GM12878 (cell line): ENCODE results near the gene SRSF1. TPM values are rescaled to one million over a fixed set of nuclear protein-coding genes. Genes with fewer than 3 reads are reported as not detected.

ENCODE experiments used
- ATAC-seq: fragments of 200-7000 bp; cut with Tn5 transposase; 3 replicates; pipeline ENCODE4 v1.9.1; 2020; ENCODE audit warnings: mild to moderate bottlenecking, moderate library complexity
- BruUV-seq: library from RNA; stranded (reverse); fragments of 400-500 nt; replicated peaks from 2 replicates; lab custom pipeline; 2021; lab: Mats Ljungman, UMichigan
- CTCF ChIA-PET: fragments of 300-600 bp; sonication (Branson Sonifier 250); formaldehyde crosslinking; extraction: SDS; loops from one replicate; lab custom pipeline; 2021; ENCODE audit warnings: inconsistent platforms; lab: Yijun Ruan, JAX
- POLR2A ChIA-PET: fragments of 350-600 bp; formaldehyde crosslinking; extraction: SDS; loops from one replicate; lab custom pipeline; 2021; ENCODE audit warnings: inconsistent platforms; lab: Charles Lee
- RAD21 ChIA-PET: fragments of 300-600 bp; sonication (Branson Sonifier 250); formaldehyde crosslinking; loops from one replicate; lab custom pipeline; 2023; ENCODE audit warnings: antibody characterized with exemption; ENCODE audit not compliant: unreplicated experiment; lab: Charles Lee
- SMC1A ChIA-PET: fragments of 300-600 bp; sonication (Branson Sonifier 250); formaldehyde crosslinking; loops from one replicate; lab custom pipeline; 2023; ENCODE audit not compliant: unreplicated experiment, uncharacterized antibody; lab: Charles Lee
- DNase-seq: peaks from one replicate; pipeline ENCODE4 v3.0.0-alpha.2; 2011; ENCODE audit warnings: low read depth, low spot score
- FAIRE-seq: peaks from 3 replicates; lab custom pipeline; 2011; peaks lifted over from hg19 to GRCh38; lab: Jason Lieb, UNC
- H2AFZ ChIP-seq: 2 replicates; pipeline ENCODE4 v1.6.0; 2011; ENCODE audit warnings: low read depth, low read length, control low read depth; ENCODE audit not compliant: control insufficient read depth
- H3K27ac ChIP-seq: 2 replicates; pipeline ENCODE4 v1.5.1; 2011; ENCODE audit warnings: control low read depth; ENCODE audit not compliant: control insufficient read depth, insufficient read depth
- H3K27me3 ChIP-seq, 2 experiments: replicated peaks in 1 of 2; 2 replicates each; pipeline versions ENCODE4 v1.6.0 to v1.6.1; 2011; ENCODE audit warnings: low read length in 1 of 2; ENCODE audit not compliant: control insufficient read depth in 2 of 2, insufficient read depth in 2 of 2
- H3K36me3 ChIP-seq, 2 experiments: 2 replicates each; pipeline ENCODE4 v1.5.1; 2011; ENCODE audit warnings: low read length in 1 of 2; ENCODE audit not compliant: control insufficient read depth in 2 of 2, insufficient read depth in 2 of 2
- H3K4me1 ChIP-seq: 2 replicates; pipeline ENCODE4 v1.6.1; 2011; ENCODE audit warnings: mild to moderate bottlenecking, low read length, moderate library complexity, mixed read lengths; ENCODE audit not compliant: control insufficient read depth, insufficient read depth
- H3K4me2 ChIP-seq: 2 replicates; pipeline ENCODE4 v1.6.0; 2011; ENCODE audit warnings: control low read depth; ENCODE audit not compliant: control insufficient read depth, insufficient read depth
- H3K4me3 ChIP-seq: fragments of 200-600 bp; sonication (generic); 2 replicates; pipeline ENCODE4 v1.5.1; 2016
- H3K79me2 ChIP-seq: 2 replicates; pipeline ENCODE4 v1.6.0; 2011; ENCODE audit warnings: low read length; ENCODE audit not compliant: control insufficient read depth, insufficient read depth
- H3K9ac ChIP-seq: 2 replicates; pipeline ENCODE4 v1.8.0; 2011; ENCODE audit warnings: low read length, control low read depth, mixed read lengths; ENCODE audit not compliant: control insufficient read depth, insufficient read depth
- H3K9me3 ChIP-seq: replicated peaks from 3 replicates; pipeline ENCODE4 v1.5.1; 2011; ENCODE audit warnings: mild to moderate bottlenecking, low read length; ENCODE audit not compliant: control insufficient read depth, insufficient read depth
- H4K20me1 ChIP-seq: 2 replicates; pipeline ENCODE4 v1.6.0; 2011; ENCODE audit not compliant: control insufficient read depth, insufficient read depth
- CBFB ChIP-seq: IDR thresholded peaks from 2 replicates; pipeline ENCODE4 v1.6.1; 2016; ENCODE audit warnings: antibody characterized with exemption, low read depth
- DPF2 ChIP-seq: fragments of 450-650 bp; IDR thresholded peaks from 2 replicates; pipeline ENCODE4 v1.6.1; 2017; ENCODE audit warnings: mild to moderate bottlenecking
- GABPA ChIP-seq: IDR thresholded peaks from 2 replicates; pipeline ENCODE4 v1.6.1; 2014; ENCODE audit warnings: antibody characterized with exemption, low read depth, mild to moderate bottlenecking, inconsistent platforms
- KDM1A ChIP-seq: fragments of 200-600 bp; sonication (generic); IDR thresholded peaks from 2 replicates; pipeline ENCODE4 v1.6.1; 2016; ENCODE audit warnings: borderline replicate concordance
- NR2C2 ChIP-seq: IDR thresholded peaks from 2 replicates; pipeline ENCODE4 v1.6.1; 2011; ENCODE audit warnings: borderline replicate concordance, low read depth; ENCODE audit not compliant: control insufficient read depth, insufficient read length
- NR2F1 ChIP-seq: fragments of 450-650 bp; conservative IDR thresholded peaks from 2 replicates; pipeline ENCODE4 v1.6.1; 2017; ENCODE audit warnings: mild to moderate bottlenecking
- PAX8 ChIP-seq: fragments of 450-650 bp; IDR thresholded peaks from 2 replicates; pipeline ENCODE4 v1.6.1; 2017; ENCODE audit warnings: mild to moderate bottlenecking, moderate library complexity
- POLR2AphosphoS5 ChIP-seq: IDR thresholded peaks from 2 replicates; pipeline ENCODE4 v1.6.1; 2011; ENCODE audit warnings: mild to moderate bottlenecking, low read length, inconsistent platforms
- RAD21 ChIP-seq: IDR thresholded peaks from 2 replicates; pipeline ENCODE4 v1.6.1; 2011; ENCODE audit warnings: mild to moderate bottlenecking, low read depth, low read length, moderate library complexity; ENCODE audit not compliant: insufficient read depth
- YY1 ChIP-seq: IDR thresholded peaks from 2 replicates; pipeline ENCODE4 v1.6.1; 2011; ENCODE audit warnings: low read depth, mild to moderate bottlenecking, low read length
- WGBS: methylation state at CpG from one replicate; pipeline ENCODE4 v1.1.6; 2016; ENCODE audit warnings: low lambda C conversion rate; ENCODE audit not compliant: insufficient replicate concordance, insufficient coverage; ENCODE audit errors: missing lambda C conversion rate; 5-methylcytosine and 5-hydroxymethylcytosine counted together
- in situ Hi-C: fragments of 300-500 bp; cut with MboI; formaldehyde crosslinking; loops from 9 replicates; pipeline ENCODE4 v1.14.3; 2018; ENCODE audit warnings: mixed read lengths
- intact Hi-C: fragments of 100-400 bp; cut with micrococcal nuclease; formaldehyde crosslinking; loops from one replicate; pipeline ENCODE4 v1.14.2; 2022; ENCODE audit not compliant: unreplicated experiment
- polyA plus RNA-seq, 11 experiments: library from polyadenylated mRNA; depleted of rRNA in 4 of 11; unstranded in 6 of 11; stranded (reverse) in 5 of 11; fragments of >200 nt; fragmentation: Nextera tagmentation in 4 of 11; fragmentation: Illumina TruSeq in 1 of 11; extraction: Ambion mirVana in 4 of 11; extraction: Trizol in 1 of 11; gene quantifications; 1 replicate in 1 of 11; 2 replicates in 10 of 11; pipeline versions ENCODE4 v1.2.1 to v1.2.3, GENCODE V29; 2011 to 2016; ENCODE audit warnings: inconsistent platforms in 2 of 11, missing spikeins in 2 of 11, low read depth in 1 of 11
- total RNA-seq, 4 experiments: library from RNA; depleted of rRNA in 3 of 4; stranded (reverse); fragments of >200 nt in 3 of 4; fragmentation: Illumina TruSeq in 1 of 4; extraction: Trizol in 1 of 4; gene quantifications; 2 replicates each; pipeline versions ENCODE4 v1.2.1 to v1.2.3, GENCODE V29; 2013 to 2021
- TF ChIP-seq, protein P1 (sequence below): IDR thresholded peaks from 2 replicates; pipeline ENCODE4 v1.6.1; 2011; ENCODE audit warnings: low read depth, mild to moderate bottlenecking, low read length, moderate library complexity, borderline replicate concordance; ENCODE audit errors: extremely low read depth
- TF ChIP-seq, protein P2 (sequence below): fragments of 450-650 bp; IDR thresholded peaks from 2 replicates; pipeline ENCODE4 v1.6.1; 2018; ENCODE audit warnings: borderline replicate concordance, mild to moderate bottlenecking; ENCODE audit not compliant: partially characterized antibody
- TF ChIP-seq, protein P3 (sequence below): fragments of 450-650 bp; IDR thresholded peaks from 2 replicates; pipeline ENCODE4 v1.6.1; 2016; ENCODE audit warnings: mild to moderate bottlenecking
- TF ChIP-seq, protein P4 (sequence below): fragments of 450-650 bp; IDR thresholded peaks from 2 replicates; pipeline ENCODE4 v1.6.1; 2017; ENCODE audit warnings: low read depth, mild to moderate bottlenecking, moderate library complexity
- TF ChIP-seq, protein P5 (sequence below): fragments of 450-650 bp; IDR thresholded peaks from 2 replicates; pipeline ENCODE4 v1.6.1; 2017; ENCODE audit warnings: antibody characterized with exemption, mild to moderate bottlenecking, moderate library complexity

SRSF1 gene
- total and polyA plus RNA-seq, 10 of the 15 experiments (the other 5 are each of a cell fraction or from before 2014, with no cell fraction given) = 101 to 474 (median 404) TPM

DNA sequence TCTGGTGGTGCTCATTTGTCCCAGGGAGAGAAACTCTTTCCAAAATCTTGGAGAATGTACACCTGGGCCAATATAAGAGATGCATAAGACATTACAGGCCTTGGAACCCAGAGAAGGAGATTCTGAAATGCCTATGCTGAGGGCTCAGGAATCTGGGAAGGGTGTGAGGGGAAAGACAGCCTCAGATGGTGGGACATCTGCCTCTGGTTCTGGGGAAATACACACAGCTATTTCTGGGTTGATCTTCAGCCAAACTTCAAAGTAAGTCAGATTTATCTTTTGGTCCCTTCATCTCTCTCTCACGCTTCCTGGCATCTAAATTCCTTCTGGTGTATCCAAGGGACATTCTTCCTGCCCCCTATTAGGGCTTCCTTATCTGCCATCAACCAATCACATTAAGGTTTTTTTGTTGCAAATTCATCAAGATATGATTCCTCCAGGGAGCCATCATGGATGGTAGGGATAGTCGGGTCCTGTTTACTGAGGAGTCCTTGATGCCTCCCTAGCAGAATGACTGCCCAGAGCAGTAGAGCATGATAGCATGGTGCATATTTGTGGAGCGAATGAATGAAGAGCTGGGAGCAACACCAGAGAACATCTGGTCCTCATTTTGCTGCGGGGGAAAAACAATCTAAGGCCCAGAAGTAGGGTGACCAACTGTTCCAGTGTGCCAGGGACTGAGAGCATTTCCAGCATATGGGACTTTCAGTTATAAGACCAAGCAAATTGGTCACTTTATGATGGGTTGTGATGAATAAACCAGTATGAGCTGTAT lies 40.5 kb upstream of the SRSF1 start:
- no peak for ATAC-seq
- intact Hi-C loops = no loop called here
- Histone ChIP-seq H3K27ac (no peak overlapping the region), H3K27me3 (no peaks in the 10 kb centered on the region), H3K4me1 (no peaks in the 10 kb centered on the region), H3K36me3 (no peaks in the 10 kb centered on the region), H3K79me2 (no peaks in the 10 kb centered on the region), H3K9ac (no peak overlapping the region), H3K4me2 (no peak overlapping the region), H2AFZ (no peak overlapping the region), H4K20me1 (no peaks in the 10 kb centered on the region), H3K9me3 (no peaks in the 10 kb centered on the region), H3K4me3 (no peak overlapping the region)
- WGBS = 48% methylated on average over 4 of the region's 4 CpGs
- in situ Hi-C loops = no loop called here
- CTCF ChIA-PET = interaction anchor here (1.3 kb wide), 2 partner anchors 48 to 190 kb away, joined by 3 to 4 read pairs; no protein-coding TSS in a partner anchor
- DNase-seq = no peak
- POLR2A ChIA-PET = no interaction called here
- SMC1A ChIA-PET = no interaction called here
- RAD21 ChIA-PET = no interaction called here
- no peak for FAIRE-seq
- BruUV-seq = no TSS peak
- TF ChIP-seq, protein P1, sequence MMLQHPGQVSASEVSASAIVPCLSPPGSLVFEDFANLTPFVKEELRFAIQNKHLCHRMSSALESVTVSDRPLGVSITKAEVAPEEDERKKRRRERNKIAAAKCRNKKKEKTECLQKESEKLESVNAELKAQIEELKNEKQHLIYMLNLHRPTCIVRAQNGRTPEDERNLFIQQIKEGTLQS = no peak
- no peak for TF ChIP-seq POLR2AphosphoS5
- TF ChIP-seq KDM1A = no peak
- no peak for TF ChIP-seq NR2F1
- TF ChIP-seq, protein P2, sequence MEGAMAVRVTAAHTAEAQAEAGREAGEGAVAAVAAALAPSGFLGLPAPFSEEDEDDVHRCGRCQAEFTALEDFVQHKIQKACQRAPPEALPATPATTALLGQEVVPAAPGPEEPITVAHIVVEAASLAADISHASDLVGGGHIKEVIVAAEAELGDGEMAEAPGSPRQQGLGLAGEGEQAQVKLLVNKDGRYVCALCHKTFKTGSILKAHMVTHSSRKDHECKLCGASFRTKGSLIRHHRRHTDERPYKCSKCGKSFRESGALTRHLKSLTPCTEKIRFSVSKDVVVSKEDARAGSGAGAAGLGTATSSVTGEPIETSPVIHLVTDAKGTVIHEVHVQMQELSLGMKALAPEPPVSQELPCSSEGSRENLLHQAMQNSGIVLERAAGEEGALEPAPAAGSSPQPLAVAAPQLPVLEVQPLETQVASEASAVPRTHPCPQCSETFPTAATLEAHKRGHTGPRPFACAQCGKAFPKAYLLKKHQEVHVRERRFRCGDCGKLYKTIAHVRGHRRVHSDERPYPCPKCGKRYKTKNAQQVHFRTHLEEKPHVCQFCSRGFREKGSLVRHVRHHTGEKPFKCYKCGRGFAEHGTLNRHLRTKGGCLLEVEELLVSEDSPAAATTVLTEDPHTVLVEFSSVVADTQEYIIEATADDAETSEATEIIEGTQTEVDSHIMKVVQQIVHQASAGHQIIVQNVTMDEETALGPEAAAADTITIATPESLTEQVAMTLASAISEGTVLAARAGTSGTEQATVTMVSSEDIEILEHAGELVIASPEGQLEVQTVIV = no peak
- TF ChIP-seq PAX8 = no peak
- TF ChIP-seq, protein P3, sequence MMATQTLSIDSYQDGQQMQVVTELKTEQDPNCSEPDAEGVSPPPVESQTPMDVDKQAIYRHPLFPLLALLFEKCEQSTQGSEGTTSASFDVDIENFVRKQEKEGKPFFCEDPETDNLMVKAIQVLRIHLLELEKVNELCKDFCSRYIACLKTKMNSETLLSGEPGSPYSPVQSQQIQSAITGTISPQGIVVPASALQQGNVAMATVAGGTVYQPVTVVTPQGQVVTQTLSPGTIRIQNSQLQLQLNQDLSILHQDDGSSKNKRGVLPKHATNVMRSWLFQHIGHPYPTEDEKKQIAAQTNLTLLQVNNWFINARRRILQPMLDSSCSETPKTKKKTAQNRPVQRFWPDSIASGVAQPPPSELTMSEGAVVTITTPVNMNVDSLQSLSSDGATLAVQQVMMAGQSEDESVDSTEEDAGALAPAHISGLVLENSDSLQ = no peak
- TF ChIP-seq YY1 = no peak
- TF ChIP-seq, protein P4, sequence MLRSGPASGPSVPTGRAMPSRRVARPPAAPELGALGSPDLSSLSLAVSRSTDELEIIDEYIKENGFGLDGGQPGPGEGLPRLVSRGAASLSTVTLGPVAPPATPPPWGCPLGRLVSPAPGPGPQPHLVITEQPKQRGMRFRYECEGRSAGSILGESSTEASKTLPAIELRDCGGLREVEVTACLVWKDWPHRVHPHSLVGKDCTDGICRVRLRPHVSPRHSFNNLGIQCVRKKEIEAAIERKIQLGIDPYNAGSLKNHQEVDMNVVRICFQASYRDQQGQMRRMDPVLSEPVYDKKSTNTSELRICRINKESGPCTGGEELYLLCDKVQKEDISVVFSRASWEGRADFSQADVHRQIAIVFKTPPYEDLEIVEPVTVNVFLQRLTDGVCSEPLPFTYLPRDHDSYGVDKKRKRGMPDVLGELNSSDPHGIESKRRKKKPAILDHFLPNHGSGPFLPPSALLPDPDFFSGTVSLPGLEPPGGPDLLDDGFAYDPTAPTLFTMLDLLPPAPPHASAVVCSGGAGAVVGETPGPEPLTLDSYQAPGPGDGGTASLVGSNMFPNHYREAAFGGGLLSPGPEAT = no peak
- no peak for TF ChIP-seq GABPA
- TF ChIP-seq, protein P5, sequence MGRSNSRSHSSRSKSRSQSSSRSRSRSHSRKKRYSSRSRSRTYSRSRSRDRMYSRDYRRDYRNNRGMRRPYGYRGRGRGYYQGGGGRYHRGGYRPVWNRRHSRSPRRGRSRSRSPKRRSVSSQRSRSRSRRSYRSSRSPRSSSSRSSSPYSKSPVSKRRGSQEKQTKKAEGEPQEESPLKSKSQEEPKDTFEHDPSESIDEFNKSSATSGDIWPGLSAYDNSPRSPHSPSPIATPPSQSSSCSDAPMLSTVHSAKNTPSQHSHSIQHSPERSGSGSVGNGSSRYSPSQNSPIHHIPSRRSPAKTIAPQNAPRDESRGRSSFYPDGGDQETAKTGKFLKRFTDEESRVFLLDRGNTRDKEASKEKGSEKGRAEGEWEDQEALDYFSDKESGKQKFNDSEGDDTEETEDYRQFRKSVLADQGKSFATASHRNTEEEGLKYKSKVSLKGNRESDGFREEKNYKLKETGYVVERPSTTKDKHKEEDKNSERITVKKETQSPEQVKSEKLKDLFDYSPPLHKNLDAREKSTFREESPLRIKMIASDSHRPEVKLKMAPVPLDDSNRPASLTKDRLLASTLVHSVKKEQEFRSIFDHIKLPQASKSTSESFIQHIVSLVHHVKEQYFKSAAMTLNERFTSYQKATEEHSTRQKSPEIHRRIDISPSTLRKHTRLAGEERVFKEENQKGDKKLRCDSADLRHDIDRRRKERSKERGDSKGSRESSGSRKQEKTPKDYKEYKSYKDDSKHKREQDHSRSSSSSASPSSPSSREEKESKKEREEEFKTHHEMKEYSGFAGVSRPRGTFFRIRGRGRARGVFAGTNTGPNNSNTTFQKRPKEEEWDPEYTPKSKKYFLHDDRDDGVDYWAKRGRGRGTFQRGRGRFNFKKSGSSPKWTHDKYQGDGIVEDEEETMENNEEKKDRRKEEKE = no peak
- no peak for TF ChIP-seq DPF2
- no peak for TF ChIP-seq CBFB
- TF ChIP-seq NR2C2 = no peak
- TF ChIP-seq RAD21 = no peak
